IPS DF 6.9 (cell line): ENCODE data around the gene ZNF135.

Experiments used
- DNase-seq: peaks from one replicate; pipeline ENCODE4 v3.0.0-alpha.2; 2013; ENCODE audit warnings: low read depth, low spot score
- H3K27ac ChIP-seq: one replicate; pipeline ENCODE4 v1.5.1; 2013; ENCODE audit warnings: low read length, control low read depth
- H3K27me3 ChIP-seq: 2 replicates; pipeline ENCODE4 v1.6.1; 2013; ENCODE audit warnings: mild to moderate bottlenecking, low read length; ENCODE audit not compliant: control insufficient read depth, insufficient read depth
- H3K36me3 ChIP-seq: 2 replicates; pipeline ENCODE4 v1.6.1; 2013; ENCODE audit warnings: low read length; ENCODE audit not compliant: control insufficient read depth, insufficient read depth
- H3K4me1 ChIP-seq: 2 replicates; pipeline ENCODE4 v1.6.1; 2013; ENCODE audit warnings: low read length; ENCODE audit not compliant: control insufficient read depth, insufficient read depth
- H3K4me3 ChIP-seq: 2 replicates; pipeline ENCODE4 v1.5.1; 2013; ENCODE audit warnings: mild to moderate bottlenecking, low read length
- H3K9me3 ChIP-seq: 2 replicates; pipeline ENCODE4 v1.6.1; 2013; ENCODE audit warnings: low read length, inconsistent platforms; ENCODE audit not compliant: control insufficient read depth, insufficient read depth
- WGBS: extraction: QIAGEN DNeasy Blood & Tissue Kit; methylation state at CpG from one replicate; pipeline ENCODE4 v1.1.7; 2013; ENCODE audit warnings: mixed read lengths, missing lambda C conversion rate; ENCODE audit not compliant: insufficient read length, insufficient coverage; 5-methylcytosine and 5-hydroxymethylcytosine counted together

ZNF135 gene

DNA sequence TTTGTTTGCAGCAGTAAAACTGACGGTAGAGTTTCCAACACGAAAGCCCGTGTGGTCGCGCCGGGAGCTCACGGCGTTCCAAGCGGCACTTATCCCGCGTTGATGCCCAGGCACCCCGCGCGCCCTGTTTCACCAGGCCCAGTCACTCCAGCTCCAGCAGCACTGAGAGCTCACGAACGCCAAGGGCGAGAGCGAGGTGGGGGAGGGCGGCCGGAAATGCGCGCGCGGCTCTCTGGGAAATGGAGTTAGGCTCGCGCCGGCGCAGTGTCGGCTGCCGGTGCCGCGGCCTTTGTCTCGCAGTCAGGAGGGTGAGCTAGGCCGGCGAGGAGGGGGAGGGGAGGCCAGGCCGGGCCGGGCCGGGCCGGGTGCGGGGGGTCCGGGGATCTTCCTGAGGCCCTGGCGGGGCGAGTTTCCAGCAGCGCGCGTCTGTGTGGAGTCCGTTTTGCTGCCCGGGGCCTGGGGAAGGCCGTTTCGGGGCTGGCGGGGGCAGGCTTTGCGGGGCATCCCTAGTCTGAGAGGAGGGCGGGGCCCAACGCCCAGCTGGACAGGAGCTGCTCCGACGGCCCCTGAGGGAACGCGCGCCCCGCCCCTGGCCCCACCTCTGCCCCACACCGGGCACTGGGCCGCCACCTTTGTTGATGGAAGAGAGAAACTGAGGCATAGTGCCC is at the start of gene ZNF135:
TSS of gene ZNF135 (plus strand) at position 280 of the 668 bp plus-strand sequence. CDS start 721 bp downstream, outside the sequence.
- Histone ChIP-seq H3K36me3 (no peaks in the 10 kb centered on the region; the same call in 1 of the 2 replicates), H3K27ac (no peak within 1 kb of the TSS), H3K9me3 (peaks cover 2% of the 10 kb centered on the region; the same call in 1 of the 2 replicates), H3K4me1 (no peaks in the 10 kb centered on the region), H3K27me3 (no peaks in the 10 kb centered on the region), H3K4me3 (peak within 1 kb of the TSS; percentile 43; the same call in 1 of the 2 replicates)
- DNase-seq = peak; percentile 71
- WGBS = no CpG with 5 or more reads among the region's 62 CpGs

GRCh38 chr19:58009301-58009665 is 49.8 kb upstream of the ZNF135 start:
- Histone ChIP-seq H3K27me3 (no peaks in the 10 kb centered on the region), H3K27ac (no peak overlapping the region), H3K9me3 (peaks cover 4% of the 10 kb centered on the region), H3K4me3 (peak overlapping the region; percentile 32; the same call in 1 of the 2 replicates), H3K36me3 (peaks cover 7% of the 10 kb centered on the region), H3K4me1 (no peaks in the 10 kb centered on the region)
- no CpG with 5 or more reads among the region's 21 CpGs for WGBS
- no peak for DNase-seq

DNA sequence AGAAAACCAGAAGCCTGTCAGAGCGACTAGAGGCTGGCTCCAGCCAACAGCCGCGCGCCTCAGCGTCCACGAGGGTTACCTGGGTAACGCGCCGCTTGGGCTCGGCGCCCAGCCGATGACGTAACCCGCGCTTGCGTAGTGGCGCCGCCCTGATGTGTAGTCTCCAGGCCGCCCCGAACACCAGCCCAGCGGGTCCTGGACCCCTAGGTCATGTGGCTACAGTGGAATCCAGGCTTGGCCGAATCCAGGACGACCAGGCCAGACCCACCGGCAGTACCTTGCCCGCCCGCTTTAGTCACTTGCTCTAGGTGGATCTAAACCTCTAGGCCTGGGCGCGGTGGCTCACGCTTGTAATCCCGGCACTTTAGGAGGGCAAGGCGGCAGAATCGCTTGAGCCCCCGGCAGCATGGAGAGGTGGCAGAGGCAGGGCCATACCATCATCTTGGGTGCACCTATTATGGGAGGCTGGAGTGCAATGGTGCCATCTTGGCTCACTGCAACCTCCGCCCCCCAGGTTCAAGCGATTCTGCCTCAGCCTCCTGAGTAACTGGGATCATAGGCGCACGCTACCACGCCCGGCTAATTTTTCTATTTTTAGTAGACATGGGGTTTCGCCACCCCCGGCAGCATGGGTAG is 49.3 kb upstream of the ZNF135 start:
- DNase-seq = peak; percentile 86
- peaks cover 5% of the 10 kb centered on the region for H3K36me3 ChIP-seq
- no peaks in the 10 kb centered on the region for H3K4me1 ChIP-seq
- WGBS = no CpG with 5 or more reads among the region's 41 CpGs
- peak overlapping the region; percentile 32; the same call in 1 of the 2 replicates for H3K4me3 ChIP-seq
- no peak overlapping the region for H3K27ac ChIP-seq
- peaks cover 4% of the 10 kb centered on the region for H3K9me3 ChIP-seq
- no peaks in the 10 kb centered on the region for H3K27me3 ChIP-seq

- no CpG with 5 or more reads among the region's 22 CpGs for WGBS
- no peak overlapping the region for H3K4me3 ChIP-seq
Measured at GRCh38 chr19:58010507-58010906, 48.6 kb upstream of the ZNF135 start.

DNA sequence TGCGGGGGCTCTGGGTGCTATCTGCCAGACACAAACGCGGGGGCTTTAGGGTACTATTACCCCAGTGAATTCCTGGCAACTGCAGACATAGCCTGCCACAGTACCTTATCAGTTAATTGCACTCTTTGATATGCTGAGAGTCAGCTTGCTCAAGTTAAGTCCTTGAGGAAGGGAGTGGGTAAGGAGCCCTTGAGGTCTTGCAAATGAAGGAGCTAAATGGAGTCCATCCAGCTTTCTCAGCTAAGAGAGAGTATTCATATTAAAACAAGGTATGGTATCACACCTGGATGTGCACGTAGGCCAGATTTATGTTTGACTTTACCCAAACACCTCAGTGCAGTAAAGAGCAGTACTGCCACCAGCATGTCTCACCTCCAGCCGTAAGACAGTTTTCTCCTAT is 44.9 kb upstream of the ZNF135 start:
- Histone ChIP-seq H3K9me3 (peaks cover 4% of the 10 kb centered on the region), H3K4me3 (no peak overlapping the region), H3K36me3 (peaks cover 2% of the 10 kb centered on the region; the same call in 1 of the 2 replicates), H3K27ac (no peak overlapping the region), H3K27me3 (no peaks in the 10 kb centered on the region), H3K4me1 (no peaks in the 10 kb centered on the region)
- WGBS = no CpG with 5 or more reads among the region's 5 CpGs
- no peak for DNase-seq

More at GRCh38 chr19:58010507-58010906, 48.6 kb upstream of the ZNF135 start:
- DNase-seq = no peak
- Histone ChIP-seq H3K9me3 (peaks cover 4% of the 10 kb centered on the region), H3K27me3 (no peaks in the 10 kb centered on the region), H3K27ac (no peak overlapping the region), H3K36me3 (peaks cover 5% of the 10 kb centered on the region), H3K4me1 (no peaks in the 10 kb centered on the region)

DNA sequence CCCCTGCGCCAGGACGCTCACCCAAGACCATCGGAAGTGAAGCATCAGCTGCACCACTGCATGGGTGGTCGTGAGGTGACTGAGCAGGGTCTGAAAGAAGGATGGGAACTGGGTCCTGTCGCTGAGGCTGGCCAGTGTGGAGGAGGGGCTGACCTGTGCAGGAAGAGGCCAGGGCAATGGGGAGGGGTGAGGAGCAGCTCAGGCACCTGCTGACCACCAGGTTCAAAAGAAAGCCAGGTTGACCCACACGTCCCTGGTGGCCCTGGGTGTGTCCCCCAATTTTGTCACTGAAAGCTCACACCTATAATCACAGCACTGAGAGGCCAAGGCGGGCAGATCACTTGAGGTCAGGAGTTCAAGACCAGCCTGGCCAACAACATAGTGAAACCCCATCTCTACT is 39.0 kb upstream of the ZNF135 start:
- no peaks in the 10 kb centered on the region; the same call in 1 of the 2 replicates for H3K9me3 ChIP-seq

DNA sequence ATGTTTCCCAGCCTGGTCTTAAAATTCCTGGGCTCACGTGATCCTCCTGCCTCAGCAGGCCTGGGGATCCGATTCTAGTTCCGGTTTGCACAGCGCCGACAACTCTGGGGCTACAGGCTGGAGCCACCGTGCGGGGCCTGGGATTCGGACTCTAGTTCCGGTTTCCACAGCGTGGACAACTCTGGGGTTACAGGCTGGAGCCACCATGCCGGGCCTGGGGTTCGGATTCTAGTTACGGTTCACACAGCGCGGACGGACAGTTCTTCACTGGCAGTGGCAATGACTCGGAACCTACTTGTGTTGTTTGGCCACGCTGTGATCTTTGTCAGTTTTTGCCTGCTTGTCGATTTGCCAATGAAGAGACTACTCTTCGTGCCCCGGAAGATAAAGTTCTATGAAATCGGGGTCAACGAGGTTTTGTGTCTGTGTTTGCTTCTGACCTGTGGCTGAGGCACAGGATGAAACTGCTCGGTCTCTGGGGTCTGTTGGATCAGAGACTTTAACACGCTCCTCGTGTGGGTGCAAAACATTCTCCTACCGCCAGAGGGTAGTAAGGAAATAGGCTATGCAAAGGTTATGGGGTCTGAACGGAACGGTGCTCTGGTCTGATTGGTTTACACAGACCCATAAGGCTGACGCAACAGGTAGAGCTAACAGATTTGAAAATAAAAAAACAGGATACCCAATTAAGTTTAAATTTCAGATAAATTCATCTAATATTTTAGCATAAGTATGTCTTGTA is 37.4 kb upstream of the ZNF135 start:
- WGBS = no CpG with 5 or more reads among the region's 30 CpGs
- peak; percentile 87 for DNase-seq

More for the DNA sequence above, 39.0 kb upstream of the ZNF135 start:
- no peaks in the 10 kb centered on the region for H3K4me1 ChIP-seq
- H3K36me3 ChIP-seq = no peaks in the 10 kb centered on the region
- no peaks in the 10 kb centered on the region for H3K27me3 ChIP-seq
- no peak overlapping the region for H3K4me3 ChIP-seq
- DNase-seq = no peak
- no peak overlapping the region for H3K27ac ChIP-seq
- no CpG with 5 or more reads among the region's 7 CpGs for WGBS

DNA sequence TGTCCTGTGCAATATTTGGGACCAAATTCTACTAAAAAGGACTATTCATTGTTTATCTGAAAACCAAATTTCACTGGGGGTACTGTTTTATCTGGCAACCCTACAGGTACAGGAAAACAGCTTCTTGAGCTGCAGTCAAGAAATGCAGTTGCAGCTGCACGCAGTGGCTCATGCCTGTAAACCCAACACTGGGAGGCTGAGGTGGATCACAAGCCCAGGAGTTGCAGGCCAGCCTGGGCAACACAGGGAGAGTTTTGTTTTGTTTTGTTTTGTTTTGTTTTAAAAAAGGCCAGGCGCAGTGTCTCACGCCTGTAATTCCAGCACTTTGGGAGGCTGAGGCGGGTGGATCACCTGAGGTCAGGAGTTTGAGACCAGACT is 36.8 kb upstream of the ZNF135 start:
- no peaks in the 10 kb centered on the region for H3K36me3 ChIP-seq
- H3K27ac ChIP-seq = no peak overlapping the region
- H3K27me3 ChIP-seq = no peaks in the 10 kb centered on the region
- H3K4me3 ChIP-seq = no peak overlapping the region
- no peaks in the 10 kb centered on the region for H3K4me1 ChIP-seq
- no peaks in the 10 kb centered on the region; the same call in 1 of the 2 replicates for H3K9me3 ChIP-seq
- DNase-seq = no peak
- no CpG with 5 or more reads among the region's 4 CpGs for WGBS

More for the DNA sequence above, 37.4 kb upstream of the ZNF135 start:
- H3K27ac ChIP-seq = no peak overlapping the region
- no peaks in the 10 kb centered on the region; the same call in 1 of the 2 replicates for H3K9me3 ChIP-seq
- H3K4me3 ChIP-seq = no peak overlapping the region
- no peaks in the 10 kb centered on the region for H3K27me3 ChIP-seq
- H3K4me1 ChIP-seq = no peaks in the 10 kb centered on the region
- H3K36me3 ChIP-seq = no peaks in the 10 kb centered on the region

GRCh38 chr19:58024661-58025060 is 34.4 kb upstream of the ZNF135 start:
- no CpG with 5 or more reads among the region's 12 CpGs for WGBS
- H3K27me3 ChIP-seq = no peaks in the 10 kb centered on the region
- H3K9me3 ChIP-seq = no peaks in the 10 kb centered on the region; the same call in 1 of the 2 replicates
- no peaks in the 10 kb centered on the region for H3K4me1 ChIP-seq
- no peak overlapping the region for H3K27ac ChIP-seq
- H3K36me3 ChIP-seq = no peaks in the 10 kb centered on the region
- H3K4me3 ChIP-seq = no peak overlapping the region
- DNase-seq = no peak

DNA sequence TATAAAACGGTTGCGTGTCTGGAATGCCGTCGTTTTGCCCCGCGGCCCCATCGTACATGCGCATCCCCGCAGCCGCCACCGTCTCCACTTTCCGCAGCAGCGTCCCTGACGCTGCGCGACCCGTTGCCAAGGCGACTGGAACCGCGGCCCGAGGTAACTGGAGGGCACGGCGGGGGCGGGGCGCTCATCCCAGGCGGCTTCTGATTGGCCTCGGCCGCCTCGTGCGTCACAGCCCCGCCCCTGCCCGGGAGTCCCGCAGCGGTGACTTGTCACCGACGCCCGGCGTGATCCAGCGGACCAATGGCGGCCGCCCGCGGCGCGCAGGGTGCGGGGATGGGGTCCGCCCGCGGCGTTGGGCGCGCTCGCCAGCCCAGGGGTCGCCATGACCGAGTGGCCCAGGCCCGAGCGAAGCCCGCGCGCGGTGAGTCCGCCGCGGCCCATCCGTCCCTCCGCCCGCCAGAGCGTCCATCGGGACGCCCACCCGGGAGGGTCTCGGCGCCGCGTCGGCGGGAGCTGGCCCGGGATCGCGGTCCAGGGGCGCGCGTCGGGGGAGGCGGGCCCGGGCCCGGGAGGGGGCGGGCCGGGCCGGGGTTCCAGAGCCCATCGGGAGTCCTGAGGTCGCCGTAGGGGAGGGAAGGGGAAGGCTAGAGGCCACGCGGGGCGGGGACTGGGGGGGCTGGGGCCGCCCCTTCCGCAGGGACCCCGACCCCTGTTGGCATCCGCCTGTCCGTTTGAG is 25.2 kb upstream of the ZNF135 start, which contains the start of gene ZSCAN1:
TSS of gene ZSCAN1 (plus strand) at position 285 of the 736 bp plus-strand sequence. CDS start 3,812 bp downstream, outside the sequence.
- Histone ChIP-seq H3K27ac (no peak within 1 kb of the TSS), H3K36me3 (no peaks in the 10 kb centered on the region; the same call in 1 of the 2 replicates), H3K9me3 (no peaks in the 10 kb centered on the region; the same call in 1 of the 2 replicates), H3K4me3 (peak within 1 kb of the TSS; percentile 66; the same call in 1 of the 2 replicates), H3K4me1 (peaks cover 5% of the 10 kb centered on the region; the same call in 1 of the 2 replicates), H3K27me3 (no peaks in the 10 kb centered on the region)
- WGBS = no CpG with 5 or more reads among the region's 101 CpGs
- DNase-seq = no peak
